IPS DF 4.7 (cell line): ENCODE results near the gene ZBTB12.
"Not testable (repeated sequence)": the region's sequence is repeated elsewhere in the genome, so short reads cannot be mapped to it uniquely, and the experiment has no call there.

Source experiments
- DNase-seq: peaks from one replicate; pipeline ENCODE4 v3.0.0-alpha.2; 2013; ENCODE audit warnings: low spot score; ENCODE audit errors: extremely low read depth

ZBTB12 gene

DNA sequence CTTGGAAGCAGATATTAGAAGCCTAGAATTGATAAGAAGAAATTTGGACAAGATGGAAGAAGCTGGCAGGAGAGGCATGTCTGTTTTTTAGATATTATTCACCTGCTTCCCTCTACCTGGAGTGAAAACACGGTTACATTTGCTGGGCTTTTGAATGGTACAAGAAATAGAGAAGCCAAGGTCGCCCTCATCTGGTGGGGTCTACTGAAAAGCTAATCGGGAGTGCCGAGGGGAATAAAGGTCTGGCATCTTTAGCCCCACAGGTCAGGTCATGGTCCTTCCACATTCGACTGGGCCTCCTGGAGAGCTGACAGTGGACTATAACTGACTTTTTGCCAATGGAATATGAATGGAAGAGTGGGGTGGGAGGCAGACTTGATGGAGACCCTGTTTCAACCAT, 21.1 kb upstream of the ZBTB12 start:
- no peak for DNase-seq

DNA sequence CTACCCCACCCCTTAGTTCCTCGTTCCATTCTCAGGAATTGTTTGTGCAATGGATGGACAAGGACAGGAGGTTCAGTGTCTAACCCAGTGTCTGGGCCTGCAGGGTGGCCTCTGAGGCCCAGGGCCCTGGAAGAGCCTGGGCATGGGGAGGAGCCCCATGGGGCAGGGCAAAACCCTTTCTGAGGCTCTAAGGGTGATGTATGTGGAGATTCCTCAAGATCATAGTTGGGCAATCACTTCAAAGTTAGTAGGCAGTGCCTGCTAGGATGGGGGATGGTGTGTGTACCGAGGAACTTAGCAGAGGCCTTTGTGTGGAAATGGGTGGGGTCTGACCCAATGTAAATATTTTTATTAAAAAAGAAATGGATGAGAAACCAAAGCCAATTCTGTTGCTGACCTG, 18.9 kb upstream of the ZBTB12 start:
- no peak for DNase-seq

DNA sequence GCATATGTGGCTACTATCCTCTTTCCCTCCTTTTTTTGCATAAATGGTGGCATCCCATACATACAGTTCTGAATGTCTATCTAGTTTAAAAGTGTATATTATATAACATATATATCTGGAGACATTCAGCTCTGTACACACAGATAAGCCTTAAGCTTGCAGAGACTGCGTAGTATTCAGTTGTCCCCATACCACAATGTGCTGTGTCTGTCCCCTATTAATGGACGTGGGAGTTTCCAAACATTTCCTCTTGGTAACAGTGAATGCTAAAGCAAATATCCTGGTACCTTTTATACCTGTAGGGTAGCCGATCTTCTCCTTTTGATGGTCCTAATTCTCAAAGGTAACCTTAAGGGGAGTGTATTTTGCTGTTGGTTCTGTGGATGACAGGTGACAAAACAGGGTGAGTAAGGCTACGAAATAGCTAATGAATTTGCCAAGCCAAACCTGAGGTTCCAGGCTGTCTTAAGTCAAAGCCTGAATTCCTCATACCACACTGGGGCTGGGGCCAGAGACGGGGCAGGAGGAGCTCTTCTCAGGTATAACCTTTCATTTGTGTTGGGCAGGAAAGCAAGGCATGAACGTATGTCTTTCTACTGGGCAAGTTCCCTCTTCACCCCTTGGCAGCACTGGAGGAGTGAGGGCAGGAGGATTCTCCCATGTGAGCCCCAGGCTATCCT, 17.9 kb upstream of the ZBTB12 start:
- no peak for DNase-seq

DNA sequence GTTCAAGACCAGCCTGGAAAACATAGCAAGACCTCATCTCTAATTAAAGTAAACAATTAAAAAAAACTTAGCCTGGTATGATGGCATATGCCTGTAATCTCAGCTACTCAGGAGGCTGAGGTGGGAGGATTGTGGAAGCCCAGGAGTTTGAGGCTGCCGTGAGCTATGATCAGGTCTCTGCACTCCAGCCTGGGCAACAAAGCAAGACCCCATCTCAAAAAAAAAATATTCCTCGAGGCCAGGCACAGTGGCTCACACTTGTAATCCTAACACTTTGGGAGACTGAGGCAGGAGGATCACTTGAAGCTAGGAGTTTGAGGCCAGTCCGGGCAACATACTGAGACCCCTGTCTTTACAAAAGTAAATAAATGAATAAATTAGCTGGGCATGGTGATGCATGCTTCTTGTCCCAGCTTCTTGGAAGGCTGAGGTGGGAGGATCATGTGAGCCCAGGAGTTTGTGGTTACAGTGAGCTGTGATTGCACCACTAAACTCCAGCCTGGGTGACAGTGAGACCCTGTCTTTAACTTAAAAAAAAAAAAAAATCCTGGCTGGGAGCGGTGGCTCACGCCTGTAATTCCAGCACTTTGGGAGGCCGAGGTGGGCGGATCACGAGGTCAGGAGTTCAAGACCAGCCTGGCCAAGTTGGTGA, 16.3 kb upstream of the ZBTB12 start:
- DNase-seq, result no peak

DNA sequence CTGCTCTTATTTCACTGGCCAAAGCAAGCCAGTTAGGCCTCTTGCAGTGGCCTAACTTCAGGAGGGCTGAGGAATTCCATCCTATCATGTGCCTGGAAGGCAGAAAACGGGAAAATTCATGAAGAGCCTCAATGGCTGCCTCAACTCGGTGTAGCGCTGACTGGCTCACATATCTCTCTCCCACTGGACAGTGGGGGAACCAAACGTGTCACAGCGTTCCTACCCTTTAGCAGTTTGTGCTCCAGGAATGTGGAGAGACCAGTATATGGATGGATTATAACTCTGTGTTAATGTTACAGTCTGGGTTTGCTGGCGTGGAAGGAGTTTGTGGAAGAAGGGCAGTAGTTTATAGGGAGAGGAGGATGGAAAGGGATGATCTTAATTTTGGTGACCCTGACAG, 13.9 kb upstream of the ZBTB12 start:
- no peak for DNase-seq

DNA sequence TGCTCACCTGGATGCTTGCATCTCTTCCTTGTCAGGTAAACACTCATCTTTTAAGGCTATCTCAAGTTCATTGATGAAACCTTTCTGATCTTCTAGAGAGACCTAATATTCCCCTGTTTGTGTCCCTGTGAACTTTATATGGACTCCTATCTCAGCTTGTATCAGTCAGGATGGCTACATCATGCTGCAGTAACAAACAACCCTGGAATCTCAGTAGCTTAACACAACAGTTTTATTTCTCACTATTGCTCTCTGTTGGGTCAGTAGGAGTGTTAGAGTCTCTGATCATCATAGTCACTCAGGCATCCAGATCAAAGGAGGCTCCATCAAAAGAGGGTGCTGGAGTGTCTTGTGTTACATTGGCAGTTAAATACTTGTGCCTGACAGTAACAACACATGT, 13.5 kb upstream of the ZBTB12 start:
- DNase-seq, result no peak

DNA sequence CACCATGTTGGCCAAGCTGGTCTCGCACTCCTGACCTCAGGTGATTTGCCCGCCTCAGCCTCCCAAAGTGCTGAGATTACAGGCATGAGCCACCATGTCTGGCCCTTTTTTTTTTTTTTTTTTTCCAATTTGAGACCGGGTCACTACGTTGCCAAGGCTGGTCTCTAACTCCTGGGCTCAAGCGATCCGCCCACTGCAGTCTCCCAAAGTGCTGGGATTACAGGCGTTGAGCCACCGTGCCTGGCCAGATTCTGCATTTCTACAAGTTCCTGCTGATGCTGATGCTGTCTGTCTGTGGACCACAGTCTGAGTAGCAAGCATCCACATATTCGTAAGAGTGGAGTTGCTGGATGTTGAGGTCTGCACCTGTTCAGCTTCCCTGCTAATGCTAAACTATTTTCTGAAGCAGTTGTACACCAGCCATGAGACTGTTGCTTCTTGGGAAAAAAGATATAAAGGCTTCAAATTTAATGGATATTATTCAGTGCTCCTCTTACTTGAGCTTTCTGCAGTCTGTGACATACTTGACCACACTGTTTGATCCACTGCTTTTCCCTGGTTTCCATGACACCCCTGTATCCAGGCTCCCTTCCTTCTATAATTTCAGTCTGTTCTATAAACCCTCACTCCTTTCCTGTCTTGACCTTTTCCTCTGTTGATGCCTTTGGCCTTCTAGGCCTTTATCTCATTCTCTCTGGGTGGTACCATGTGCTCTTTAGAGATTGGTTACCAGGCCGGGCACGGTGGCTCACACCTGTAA, 10.1 kb upstream of the ZBTB12 start:
- DNase-seq, result no peak

DNA sequence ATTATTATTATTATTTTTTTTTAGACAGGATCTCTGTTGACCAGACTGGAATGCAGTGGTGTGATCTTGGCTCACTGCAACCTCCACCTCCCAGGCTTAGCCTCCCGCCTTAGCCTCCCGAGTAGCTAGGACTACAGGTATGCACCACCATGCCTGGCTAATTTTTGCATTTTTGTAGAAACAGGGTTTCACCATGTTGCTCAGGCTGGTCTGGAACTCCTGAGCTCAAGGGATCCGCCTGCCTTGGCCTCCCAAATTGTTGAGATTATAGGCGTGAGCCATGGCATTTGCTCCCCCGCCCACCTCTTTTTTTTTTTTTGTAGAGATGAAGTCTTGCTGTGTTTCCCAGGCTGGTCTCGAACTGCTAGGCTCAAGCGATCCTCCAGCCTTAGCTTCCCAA, 7.4 kb upstream of the ZBTB12 start:
- DNase-seq, result not testable (repeated sequence)

DNA sequence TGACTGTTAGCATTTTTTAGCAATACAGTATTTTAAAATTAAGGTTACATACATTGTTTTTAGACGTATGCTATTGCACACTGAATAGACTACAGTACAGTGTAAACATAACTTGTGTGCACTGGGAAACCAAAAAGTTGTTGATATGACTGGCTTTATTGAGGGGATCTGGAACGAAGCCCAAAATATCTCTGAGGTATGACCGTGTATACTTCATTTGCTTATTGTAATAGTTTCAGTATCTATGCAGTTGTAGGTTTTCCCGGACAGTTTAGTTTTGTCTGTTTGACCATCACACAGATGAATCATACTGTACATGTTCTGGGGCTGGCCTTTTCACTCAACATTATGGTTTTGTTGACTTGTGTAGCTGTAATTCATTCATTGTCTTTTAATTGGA, 6.9 kb upstream of the ZBTB12 start:
- DNase-seq, result no peak

DNA sequence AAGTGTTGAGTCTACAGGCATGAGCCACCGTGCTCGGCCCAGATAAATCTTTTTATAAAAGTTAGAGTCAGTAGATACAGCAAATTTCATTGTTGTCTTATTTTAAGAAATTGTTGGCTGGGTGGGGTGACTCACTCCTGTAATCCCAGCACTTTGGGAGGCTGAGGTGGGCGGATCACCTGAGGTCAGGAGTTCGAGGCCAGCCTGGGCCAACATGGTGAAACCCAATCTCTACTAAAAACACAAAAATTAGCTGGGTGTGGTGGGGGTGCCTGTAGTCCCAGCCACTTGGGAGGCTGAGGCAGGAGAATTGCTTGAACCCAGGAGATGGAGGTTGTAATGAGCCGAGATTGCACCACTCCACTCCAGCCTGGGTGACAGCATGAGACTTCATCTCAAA, 6.4 kb upstream of the ZBTB12 start:
- not testable (repeated sequence) for DNase-seq

DNA sequence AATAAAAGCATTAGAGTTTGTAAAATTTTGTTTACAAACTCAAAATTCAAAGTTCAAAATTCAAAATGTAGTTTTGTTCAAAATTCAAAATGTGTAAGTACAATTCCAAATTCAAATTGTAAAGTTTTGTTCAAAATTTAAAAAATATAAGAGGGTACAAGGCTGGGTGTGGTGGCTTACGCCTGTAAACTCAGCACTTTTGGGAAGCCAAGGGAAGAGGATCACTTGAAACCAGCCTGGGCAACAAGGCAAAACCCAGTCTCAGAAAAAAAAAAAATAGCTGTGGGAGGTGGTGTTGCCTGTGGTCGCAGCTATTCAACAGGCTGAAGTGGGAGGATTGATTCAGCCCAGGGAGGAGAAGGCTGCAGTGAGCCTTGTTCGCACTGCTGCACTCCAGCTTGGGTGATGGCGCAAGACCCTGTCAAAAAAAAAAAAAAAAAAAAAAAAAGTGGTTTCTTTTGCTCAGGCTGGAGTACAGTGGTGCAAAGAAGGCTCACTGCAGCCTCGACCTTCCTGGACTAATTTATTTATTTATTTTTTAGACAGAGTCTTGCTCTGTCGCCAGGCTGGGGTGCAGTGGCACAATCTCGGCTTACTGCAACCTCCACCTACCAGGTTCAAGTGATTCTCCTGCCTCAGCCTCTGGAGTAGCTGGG, 5.4 kb upstream of the ZBTB12 start:
- DNase-seq, result no peak

DNA sequence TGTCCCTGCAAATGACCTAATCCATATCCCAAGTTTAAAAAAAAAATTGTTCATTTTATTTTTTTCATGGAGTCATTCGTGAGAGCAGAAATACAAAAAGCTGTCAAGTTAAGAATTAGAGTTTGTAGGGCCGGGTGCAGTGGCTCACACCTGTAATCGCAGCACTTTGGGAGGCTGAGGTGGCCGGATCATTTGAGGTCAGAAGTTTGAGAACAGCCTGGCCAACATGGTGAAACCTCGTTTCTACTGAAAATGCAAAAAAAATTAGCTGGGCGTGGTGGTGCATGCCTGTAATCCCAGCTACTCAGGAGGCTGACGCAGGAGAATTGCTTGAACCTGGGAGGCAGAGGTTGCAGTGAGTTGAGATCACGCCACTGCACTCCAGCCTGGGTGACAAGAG, 4.8 kb upstream of the ZBTB12 start:
- not testable (repeated sequence) for DNase-seq

DNA sequence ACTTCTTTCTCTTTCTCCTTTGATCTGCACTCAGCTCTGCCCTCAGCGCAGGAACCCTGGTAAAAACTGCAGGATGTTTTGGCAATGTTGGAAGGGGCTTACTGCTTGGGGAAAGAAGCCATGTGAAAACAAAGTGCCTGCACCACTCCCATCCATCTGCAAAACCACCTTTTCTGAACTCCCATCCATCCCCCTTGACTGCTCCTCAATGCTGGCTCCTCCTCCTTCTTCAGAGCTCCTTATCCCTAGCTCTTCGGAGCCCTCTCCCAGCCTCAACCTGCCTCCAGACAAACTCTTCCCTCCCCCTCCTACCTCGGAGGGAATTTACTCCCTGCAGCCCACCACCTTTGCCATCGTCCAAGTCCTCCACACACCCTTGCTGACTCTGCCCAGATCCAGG, 4.2 kb upstream of the ZBTB12 start:
- DNase-seq, result no peak

DNA sequence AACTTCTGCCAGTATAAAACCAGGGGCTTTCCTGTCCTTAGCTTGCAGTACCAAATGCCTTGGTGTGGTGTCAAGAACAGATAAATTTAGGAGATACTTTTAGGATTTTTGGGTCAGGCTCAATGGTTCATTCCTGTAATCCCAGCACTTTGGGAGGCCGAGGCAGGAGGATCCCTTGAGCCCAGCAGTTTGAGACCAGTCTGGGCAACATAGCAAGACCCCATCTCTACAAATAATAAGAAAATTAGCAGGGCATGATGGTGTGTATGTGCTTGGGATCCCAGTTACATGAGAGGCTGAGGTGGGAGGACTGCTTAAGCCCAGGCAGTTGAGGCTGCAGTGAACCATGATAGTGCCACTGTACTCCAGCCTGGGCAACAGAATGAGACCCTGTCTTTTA, 3.2 kb upstream of the ZBTB12 start:
- DNase-seq, result no peak

DNA sequence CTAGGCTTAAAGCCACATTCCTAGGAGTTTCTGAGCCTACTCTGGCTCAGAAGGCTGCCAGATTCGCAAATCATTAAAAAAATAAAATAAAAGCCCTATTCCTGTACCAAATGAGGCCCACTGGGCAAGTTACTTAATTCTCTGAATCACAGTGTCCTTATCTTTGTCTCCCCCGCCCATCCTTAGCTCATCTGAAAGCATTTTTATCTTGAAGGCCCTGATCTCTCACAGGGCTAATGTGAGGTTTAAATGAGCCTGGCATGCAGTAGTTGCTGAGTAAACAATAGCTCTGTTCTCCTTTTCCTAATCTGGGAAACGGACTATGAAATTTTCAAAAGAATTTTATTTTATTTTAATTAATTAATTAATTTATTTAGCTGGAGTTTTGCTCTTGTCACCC, 2.1 kb upstream of the ZBTB12 start:
- no peak for DNase-seq

DNA sequence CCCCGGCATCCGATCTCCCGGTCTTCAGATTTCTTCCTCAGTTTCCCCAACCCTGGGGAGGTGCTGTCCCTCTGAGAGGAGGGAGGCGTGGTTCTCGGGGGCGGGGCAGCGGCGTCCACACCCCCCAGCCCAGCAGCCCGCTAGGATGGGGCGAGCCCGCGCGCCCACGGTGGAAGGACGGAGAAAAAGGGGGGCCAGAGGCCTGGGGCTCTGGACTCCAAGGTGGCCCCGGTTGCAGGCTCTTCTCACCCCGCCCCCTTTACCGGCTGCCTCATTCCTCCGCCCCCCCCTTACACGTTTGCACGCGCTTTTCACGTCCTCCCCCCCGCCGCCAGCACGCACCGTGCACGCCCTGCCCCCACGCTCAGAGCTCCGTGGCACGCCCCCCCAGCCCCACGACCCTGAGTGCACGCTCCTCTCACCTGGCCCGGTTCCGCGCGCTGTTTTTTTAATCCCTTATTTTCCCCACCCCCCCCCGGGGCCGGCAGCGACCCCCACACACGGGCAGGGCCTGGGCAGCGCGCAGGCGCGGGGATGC, 402 bp downstream of the ZBTB12 start:
- no peak for DNase-seq

DNA sequence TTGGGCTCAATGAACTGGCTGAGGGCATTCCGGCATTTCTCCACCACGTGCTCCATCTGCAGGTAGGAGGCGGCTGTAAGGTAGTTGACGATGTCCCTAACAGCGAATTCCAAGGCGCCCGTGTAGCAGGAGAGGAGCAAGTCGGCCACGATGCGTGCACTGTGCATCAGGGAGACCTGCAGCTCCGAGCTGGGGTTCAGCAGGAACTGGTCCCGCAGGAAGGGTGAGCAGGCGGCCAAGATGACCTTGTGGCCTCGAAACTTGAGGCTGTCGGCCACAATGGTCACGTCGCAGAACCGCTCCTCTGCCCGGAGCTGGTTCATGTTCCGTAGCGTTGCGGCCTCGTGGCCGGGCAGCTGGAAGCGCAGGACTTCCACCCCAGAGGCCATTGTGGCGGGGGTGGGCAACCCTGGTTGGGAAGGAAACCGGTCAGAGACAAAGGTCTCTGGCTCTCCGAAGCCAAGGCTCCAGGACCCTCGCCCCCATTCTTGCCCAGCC, 920 bp downstream of the ZBTB12 start:
- DNase-seq, result no peak

DNA sequence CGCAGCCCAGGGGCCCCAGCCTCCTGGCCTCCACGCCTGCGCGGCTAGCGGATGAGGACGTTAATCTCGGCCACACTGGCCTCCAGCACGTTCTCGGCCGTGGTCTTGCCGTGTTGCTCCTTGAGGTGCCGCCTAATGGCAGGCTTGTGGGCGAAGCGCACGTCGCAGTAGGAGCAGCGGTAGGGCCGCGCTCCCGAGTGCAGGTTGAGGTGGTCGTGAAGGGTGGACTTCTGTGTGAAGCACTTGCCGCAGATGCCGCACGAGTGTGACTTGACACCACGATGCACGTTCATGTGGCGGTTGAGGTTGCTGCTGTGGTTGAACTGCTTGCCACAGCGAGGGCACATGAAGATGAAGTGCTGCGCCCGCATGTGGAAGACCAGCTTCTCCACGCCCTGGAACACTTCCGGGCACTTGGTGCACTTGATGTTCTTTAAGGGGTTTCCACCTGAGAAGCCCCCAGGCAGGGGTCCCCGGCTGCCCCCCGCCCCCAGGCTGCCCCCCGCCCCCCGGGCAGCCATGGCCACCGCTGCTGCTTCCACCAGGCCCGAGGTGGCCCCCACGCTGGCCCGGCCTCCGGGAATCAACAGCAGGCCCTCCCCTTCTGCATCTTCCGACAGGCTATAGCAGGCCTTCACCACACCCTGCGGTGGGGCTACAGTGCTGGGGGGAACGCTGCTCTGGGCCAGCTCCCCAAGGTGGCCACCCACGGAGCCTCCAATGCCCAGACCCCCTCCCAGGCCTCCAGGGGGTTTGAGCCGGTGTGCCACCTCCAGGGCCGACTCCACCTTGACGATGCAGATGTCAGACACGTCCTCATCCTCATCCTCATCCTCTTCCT, 1.8 kb downstream of the ZBTB12 start:
- DNase-seq, result no peak

DNA sequence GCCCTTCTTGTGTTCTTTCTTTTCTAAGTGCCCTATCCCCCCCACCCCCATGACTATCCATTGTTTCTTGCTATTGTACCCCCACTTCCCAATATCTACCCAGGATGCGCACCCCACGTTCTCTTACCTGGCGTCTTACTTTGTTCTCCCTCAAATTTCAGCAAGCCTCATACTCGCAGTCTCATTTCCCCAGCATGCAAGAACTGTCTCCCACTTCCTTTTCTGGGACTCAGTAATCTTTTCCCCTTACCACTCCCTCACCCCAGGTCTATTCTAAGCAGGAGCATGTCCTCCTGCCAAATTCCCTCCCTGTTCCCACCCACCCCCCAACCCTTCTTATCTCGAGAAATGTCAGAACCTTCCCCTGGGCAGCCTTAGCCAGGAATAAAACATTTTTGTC, 2.7 kb downstream of the ZBTB12 start:
- DNase-seq, result no peak

DNA sequence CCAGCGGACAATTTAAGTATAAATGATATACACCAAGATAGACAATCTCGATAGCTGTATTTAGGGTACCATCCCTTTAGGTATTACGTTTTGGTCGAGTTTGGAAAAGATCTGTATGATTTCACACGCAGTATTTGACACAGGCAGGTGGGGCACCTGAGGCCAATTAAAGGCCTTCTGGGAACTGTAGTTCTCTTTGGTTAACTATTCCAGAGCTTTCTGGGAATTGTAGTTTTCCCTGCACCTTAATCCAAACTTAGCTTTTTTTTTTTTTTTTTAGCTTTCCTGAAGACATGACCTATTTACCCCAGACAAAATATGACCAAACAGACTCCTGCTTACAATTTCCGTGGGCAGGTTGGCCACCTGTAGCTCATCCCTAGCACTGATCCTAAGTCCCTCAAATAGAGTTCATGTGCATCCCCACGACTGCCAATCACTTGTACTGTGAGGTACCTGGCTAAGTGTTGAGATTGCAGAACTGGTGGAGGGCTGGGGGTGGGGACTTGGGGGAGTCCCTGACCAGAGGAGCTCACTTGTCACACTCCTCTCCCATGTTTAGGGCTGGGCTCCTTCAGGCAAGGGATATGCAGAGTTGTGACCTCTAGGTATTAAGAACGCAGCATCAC, 3.4 kb downstream of the ZBTB12 start:
- DNase-seq, result no peak
